Measurements from ENCODE around the gene MAG. TPM values are rescaled to one million over a fixed set of nuclear protein-coding genes. Genes with fewer than 3 reads are reported as not detected.
A peak's percentile ranks its signal among the peaks of the same experiment; 100 is the strongest.

The MAG gene
- total RNA-seq, 2 experiments from 2014 or later = 0.26 TPM; not detected in 1

DNA sequence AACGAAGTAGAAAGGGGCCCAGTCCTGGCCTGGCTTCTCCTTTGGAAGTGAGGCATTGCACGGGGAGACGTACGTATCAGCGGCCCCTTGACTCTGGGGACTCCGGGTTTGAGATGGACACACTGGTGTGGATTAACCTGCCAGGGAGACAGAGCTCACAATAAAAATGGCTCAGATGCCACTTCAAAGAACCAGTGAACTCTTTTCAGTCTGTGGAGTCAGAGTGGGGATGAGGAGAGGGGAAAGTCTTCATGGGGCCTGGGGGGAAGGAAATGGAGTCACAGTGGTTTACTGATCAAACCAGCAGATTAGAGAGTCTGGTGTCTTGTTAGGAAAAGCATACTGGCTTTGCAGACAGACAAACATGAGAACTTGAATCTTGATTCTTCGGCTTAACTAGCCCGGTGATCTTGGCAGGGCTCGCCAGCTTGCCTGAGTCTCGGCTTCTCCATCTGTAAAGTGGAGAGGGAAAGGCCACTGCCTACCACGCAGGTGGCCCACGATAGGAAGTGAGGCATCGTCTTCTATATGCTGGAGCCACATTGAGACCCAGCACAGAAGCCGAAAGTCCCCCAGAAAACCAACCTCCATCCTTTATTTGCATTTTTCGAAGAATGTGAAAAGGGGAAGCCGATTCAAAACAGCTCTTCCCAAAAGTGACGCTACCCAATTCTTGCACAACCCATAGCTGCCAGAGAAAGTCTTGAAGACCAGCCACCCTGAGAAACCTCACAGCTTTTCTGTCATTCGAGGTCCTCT is 55.4 kb downstream of the MAG start, which contains the start of gene FFAR1:
FFAR1 (plus strand) TSS at position 732 of the 759 bp plus-strand sequence. CDS start 3,650 bp downstream, outside the sequence.
- Mint-ChIP-seq H3K27me3 (peaks cover 54% of the 10 kb centered on the region), H3K27ac (peak within 1 kb of the TSS; percentile 50), H3K4me1 (peaks cover 27% of the 10 kb centered on the region), H3K36me3 (no peaks in the 10 kb centered on the region), H3K4me3 (no peak within 1 kb of the TSS), H3K9me3 (ENCODE audit: low read depth) (no peaks in the 10 kb centered on the region)
- DNase-seq = peak; percentile 54
- CTCF ChIA-PET = interaction anchor here (1.1 to 1.8 kb wide), 5 partner anchors 9 to 148 kb away, joined by 3 to 8 read pairs (median 6); no protein-coding TSS in a partner anchor
- peak; percentile 50 for ATAC-seq

DNA sequence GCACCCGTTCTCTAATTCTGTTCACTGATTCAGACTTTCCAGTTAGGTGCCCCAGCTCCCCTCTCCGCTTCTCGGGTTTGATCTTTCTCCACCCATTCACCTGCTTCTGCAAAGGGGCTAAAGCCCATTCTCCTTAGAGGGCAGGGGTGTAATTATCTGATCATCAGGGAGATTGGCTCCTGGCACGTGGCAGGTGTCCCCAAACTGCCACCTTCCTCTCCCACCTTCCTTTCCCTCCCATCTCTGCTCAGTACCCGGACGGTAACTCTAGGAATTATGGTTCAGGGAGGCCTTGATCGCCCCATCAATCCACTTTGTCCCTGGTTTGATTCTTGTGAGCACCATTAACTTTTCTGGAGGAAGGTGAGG is 56.0 kb downstream of the MAG start:
- Mint-ChIP-seq H3K9me3 (ENCODE audit: low read depth) (no peaks in the 10 kb centered on the region), H3K27ac (no peak overlapping the region), H3K36me3 (no peaks in the 10 kb centered on the region), H3K4me3 (no peak overlapping the region), H3K27me3 (peaks cover 51% of the 10 kb centered on the region), H3K4me1 (peaks cover 31% of the 10 kb centered on the region)
- no peak for ATAC-seq
- no peak for DNase-seq
- CTCF ChIA-PET = interaction anchor here (1.1 to 1.8 kb wide), 5 partner anchors 9 to 147 kb away, joined by 3 to 8 read pairs (median 6); no protein-coding TSS in a partner anchor

GRCh38 chr19:35348911-35349611 is 57.1 kb downstream of the MAG start:
- Mint-ChIP-seq H3K27ac (no peak overlapping the region), H3K4me3 (no peak overlapping the region), H3K36me3 (no peaks in the 10 kb centered on the region), H3K27me3 (peaks cover 47% of the 10 kb centered on the region), H3K9me3 (ENCODE audit: low read depth) (no peaks in the 10 kb centered on the region), H3K4me1 (peaks cover 33% of the 10 kb centered on the region)
- DNase-seq (peak; percentile 29), ATAC-seq (no peak)
- CTCF ChIA-PET = interaction anchor here (0.9 to 3.2 kb wide), 4 partner anchors 13 to 161 kb away, joined by 3 to 15 read pairs (median 3); no protein-coding TSS in a partner anchor

GRCh38 chr19:35349614-35350521 is 57.9 kb downstream of the MAG start:
- Mint-ChIP-seq H3K4me3 (no peak overlapping the region), H3K9me3 (ENCODE audit: low read depth) (no peaks in the 10 kb centered on the region), H3K4me1 (peaks cover 35% of the 10 kb centered on the region), H3K27me3 (peaks cover 42% of the 10 kb centered on the region), H3K36me3 (no peaks in the 10 kb centered on the region), H3K27ac (no peak overlapping the region)
- no peak for ATAC-seq
- CTCF ChIA-PET = interaction anchor here (1.1 to 3.2 kb wide), 3 partner anchors 14 to 160 kb away, joined by 3 to 15 read pairs (median 3); no protein-coding TSS in a partner anchor
- DNase-seq = peak; percentile 37

- DNase-seq = no peak
- Mint-ChIP-seq H3K27ac (no peak overlapping the region), H3K36me3 (no peaks in the 10 kb centered on the region), H3K27me3 (peaks cover 44% of the 10 kb centered on the region), H3K9me3 (ENCODE audit: low read depth) (no peaks in the 10 kb centered on the region), H3K4me1 (peaks cover 40% of the 10 kb centered on the region), H3K4me3 (no peak overlapping the region)
- CTCF ChIA-PET = interaction anchor here (0.9 to 3.2 kb wide), 2 partner anchors 119 to 145 kb away, joined by 3 to 15 read pairs; no protein-coding TSS in a partner anchor
- ATAC-seq = no peak
Observed at GRCh38 chr19:35350591-35350990, 58.6 kb downstream of the MAG start.

DNA sequence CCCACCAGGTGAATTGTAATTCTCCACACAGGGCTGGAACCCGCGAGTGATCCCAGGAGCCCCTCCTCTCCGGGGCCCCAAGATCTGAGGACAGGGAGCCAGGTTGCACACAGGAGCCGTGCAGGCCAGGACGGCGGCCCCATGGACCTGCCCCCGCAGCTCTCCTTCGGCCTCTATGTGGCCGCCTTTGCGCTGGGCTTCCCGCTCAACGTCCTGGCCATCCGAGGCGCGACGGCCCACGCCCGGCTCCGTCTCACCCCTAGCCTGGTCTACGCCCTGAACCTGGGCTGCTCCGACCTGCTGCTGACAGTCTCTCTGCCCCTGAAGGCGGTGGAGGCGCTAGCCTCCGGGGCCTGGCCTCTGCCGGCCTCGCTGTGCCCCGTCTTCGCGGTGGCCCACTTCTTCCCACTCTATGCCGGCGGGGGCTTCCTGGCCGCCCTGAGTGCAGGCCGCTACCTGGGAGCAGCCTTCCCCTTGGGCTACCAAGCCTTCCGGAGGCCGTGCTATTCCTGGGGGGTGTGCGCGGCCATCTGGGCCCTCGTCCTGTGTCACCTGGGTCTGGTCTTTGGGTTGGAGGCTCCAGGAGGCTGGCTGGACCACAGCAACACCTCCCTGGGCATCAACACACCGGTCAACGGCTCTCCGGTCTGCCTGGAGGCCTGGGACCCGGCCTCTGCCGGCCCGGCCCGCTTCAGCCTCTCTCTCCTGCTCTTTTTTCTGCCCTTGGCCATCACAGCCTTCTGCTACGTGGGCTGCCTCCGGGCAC is 59.6 kb downstream of the MAG start:
- CTCF ChIA-PET = interaction anchor here (0.9 to 3.8 kb wide), 6 partner anchors 100 to 144 kb away, joined by 3 to 76 read pairs (median 18); no protein-coding TSS in a partner anchor
- Mint-ChIP-seq H3K4me1 (peaks cover 35% of the 10 kb centered on the region), H3K9me3 (ENCODE audit: low read depth) (no peaks in the 10 kb centered on the region), H3K4me3 (no peak overlapping the region), H3K27ac (no peak overlapping the region), H3K36me3 (no peaks in the 10 kb centered on the region), H3K27me3 (peaks cover 40% of the 10 kb centered on the region)
- ATAC-seq (no peak), DNase-seq (peak; percentile 33)

DNA sequence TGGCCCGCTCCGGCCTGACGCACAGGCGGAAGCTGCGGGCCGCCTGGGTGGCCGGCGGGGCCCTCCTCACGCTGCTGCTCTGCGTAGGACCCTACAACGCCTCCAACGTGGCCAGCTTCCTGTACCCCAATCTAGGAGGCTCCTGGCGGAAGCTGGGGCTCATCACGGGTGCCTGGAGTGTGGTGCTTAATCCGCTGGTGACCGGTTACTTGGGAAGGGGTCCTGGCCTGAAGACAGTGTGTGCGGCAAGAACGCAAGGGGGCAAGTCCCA is 60.2 kb downstream of the MAG start:
- Mint-ChIP-seq H3K27ac (no peak overlapping the region), H3K27me3 (peaks cover 37% of the 10 kb centered on the region), H3K4me1 (peaks cover 30% of the 10 kb centered on the region), H3K9me3 (ENCODE audit: low read depth) (no peaks in the 10 kb centered on the region), H3K4me3 (no peak overlapping the region), H3K36me3 (no peaks in the 10 kb centered on the region)
- no peak for ATAC-seq
- CTCF ChIA-PET = interaction anchor here (1.1 to 3.8 kb wide), 9 partner anchors 13 to 196 kb away, joined by 3 to 76 read pairs (median 10); no protein-coding TSS in a partner anchor
- peak; percentile 34 for DNase-seq

- peaks cover 24% of the 10 kb centered on the region for H3K4me1 Mint-ChIP-seq
- CTCF ChIA-PET = interaction anchor here (0.9 to 3.8 kb wide), 23 partner anchors 8 to 308 kb away, joined by 3 to 76 read pairs (median 4); no protein-coding TSS in a partner anchor
- H3K36me3 Mint-ChIP-seq = no peaks in the 10 kb centered on the region
- ATAC-seq (peak; percentile 71), DNase-seq (peak; percentile 77)
- peaks cover 35% of the 10 kb centered on the region for H3K27me3 Mint-ChIP-seq
- H3K4me3 Mint-ChIP-seq = no peak overlapping the region
- no peak overlapping the region for H3K27ac Mint-ChIP-seq
- no peaks in the 10 kb centered on the region for H3K9me3 Mint-ChIP-seq (ENCODE audit: low read depth)
Observed at GRCh38 chr19:35352448-35353304, 60.7 kb downstream of the MAG start.

DNA sequence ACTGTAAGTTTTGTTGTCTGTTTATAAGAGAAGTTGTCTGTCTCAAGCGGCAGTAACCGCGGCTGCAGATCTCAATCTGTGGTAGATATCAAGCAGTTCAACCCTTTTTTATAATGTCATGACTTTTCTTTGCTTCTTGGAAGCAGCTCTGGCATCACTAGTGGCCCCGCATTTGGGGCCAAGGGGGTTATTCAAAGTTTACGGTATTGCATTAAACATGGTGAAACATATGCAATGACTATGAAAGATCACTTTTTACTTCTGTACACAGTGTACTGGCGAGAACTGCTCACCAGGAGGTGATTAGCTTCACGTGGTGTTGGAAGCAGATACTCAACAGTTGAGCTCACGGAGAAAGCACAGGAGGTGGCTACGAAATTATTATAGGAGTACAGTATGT is 61.7 kb downstream of the MAG start:
- H3K27me3 Mint-ChIP-seq = peaks cover 34% of the 10 kb centered on the region
- H3K27ac Mint-ChIP-seq = no peak overlapping the region
- peak; percentile 36 for DNase-seq
- CTCF ChIA-PET = interaction anchor here (0.9 to 3.8 kb wide), 21 partner anchors 8 to 309 kb away, joined by 3 to 76 read pairs (median 4); no protein-coding TSS in a partner anchor
- H3K36me3 Mint-ChIP-seq = no peaks in the 10 kb centered on the region
- peaks cover 24% of the 10 kb centered on the region for H3K4me1 Mint-ChIP-seq
- no peak overlapping the region for H3K4me3 Mint-ChIP-seq
- no peaks in the 10 kb centered on the region for H3K9me3 Mint-ChIP-seq (ENCODE audit: low read depth)
- ATAC-seq = no peak

DNA sequence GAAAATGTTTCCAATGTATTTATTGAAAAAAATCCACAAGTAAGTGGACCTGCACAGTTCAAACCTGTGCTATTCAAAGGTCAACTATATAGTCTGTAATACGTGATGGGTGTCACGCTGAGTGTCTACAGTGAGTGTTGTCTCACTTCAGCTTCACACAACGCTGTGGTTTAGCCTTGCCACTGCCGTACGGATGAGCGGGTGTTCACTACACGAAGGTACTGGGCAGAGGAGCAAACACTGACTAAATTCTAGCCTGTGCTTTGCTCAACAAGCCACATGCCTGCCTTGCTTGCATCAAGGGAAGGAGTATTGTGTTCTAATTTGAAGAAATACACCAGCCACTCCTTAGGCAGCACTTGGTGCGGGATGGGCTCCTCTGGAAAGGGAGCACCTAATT is 62.9 kb downstream of the MAG start:
- H3K27ac Mint-ChIP-seq = no peak overlapping the region
- peak; percentile 61 for ATAC-seq
- no peaks in the 10 kb centered on the region for H3K9me3 Mint-ChIP-seq (ENCODE audit: low read depth)
- DNase-seq = peak; percentile 68
- CTCF ChIA-PET = interaction anchor here (0.8 to 3.8 kb wide), 4 partner anchors 108 to 140 kb away, joined by 3 to 76 read pairs (median 40); no protein-coding TSS in a partner anchor
- peaks cover 24% of the 10 kb centered on the region for H3K4me1 Mint-ChIP-seq
- H3K4me3 Mint-ChIP-seq = no peak overlapping the region
- H3K27me3 Mint-ChIP-seq = peaks cover 24% of the 10 kb centered on the region
- no peaks in the 10 kb centered on the region for H3K36me3 Mint-ChIP-seq

DNA sequence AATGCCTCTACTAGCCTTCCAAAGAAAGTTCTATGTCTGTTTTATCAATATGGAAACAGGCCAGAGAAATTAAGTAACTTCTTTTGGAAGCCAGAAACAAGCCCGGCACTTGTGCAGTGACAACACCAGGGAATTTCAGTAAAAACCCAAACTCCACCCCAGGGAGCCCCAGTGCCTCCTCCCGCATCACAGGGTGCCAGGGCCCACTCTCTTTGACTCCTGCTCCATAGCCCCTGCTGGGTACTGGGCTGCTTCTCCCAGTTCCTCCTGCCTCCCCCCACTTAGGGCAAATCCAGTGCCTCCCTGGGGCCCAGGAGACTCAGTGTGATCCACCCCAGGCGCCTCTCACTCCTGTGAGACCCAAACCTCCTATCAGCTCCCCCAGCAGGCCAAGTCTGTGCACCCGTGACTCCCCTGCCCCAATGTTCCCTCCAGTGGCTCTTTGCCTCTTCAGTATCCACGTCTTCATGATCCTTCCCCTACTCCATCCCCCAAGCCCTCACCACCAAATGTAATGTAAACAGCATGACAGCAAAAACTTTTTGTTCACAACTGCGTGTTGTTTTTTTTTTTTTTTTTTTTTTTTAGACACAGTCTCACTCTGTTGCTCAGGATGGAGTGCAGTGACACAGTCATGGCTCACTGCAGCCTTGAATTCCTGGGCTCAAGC is 64.0 kb downstream of the MAG start:
- peaks cover 27% of the 10 kb centered on the region for H3K27me3 Mint-ChIP-seq
- H3K27ac Mint-ChIP-seq = no peak overlapping the region
- CTCF ChIA-PET = interaction anchor here (0.6 to 3.8 kb wide), 7 partner anchors 8 to 1154 kb away, joined by 3 to 28 read pairs (median 6); partner anchors contain the start of gene FFAR1
- peaks cover 24% of the 10 kb centered on the region for H3K4me1 Mint-ChIP-seq
- no peaks in the 10 kb centered on the region for H3K9me3 Mint-ChIP-seq (ENCODE audit: low read depth)
- H3K36me3 Mint-ChIP-seq = no peaks in the 10 kb centered on the region
- DNase-seq (no peak), ATAC-seq (no peak)
- H3K4me3 Mint-ChIP-seq = no peak overlapping the region
